Body of pancreas (tissue), 4 donors: ENCODE measurements around the gene TBRG4. TPM values are rescaled to one million over a fixed set of nuclear protein-coding genes. Genes with fewer than 3 reads are reported as not detected.

Experiments
- ATAC-seq: fragments of 150-250 bp; one replicate; pipeline ENCODE4 v1.9.1; 2016
- DNase-seq, 4 donors: peaks; one replicate each; pipeline ENCODE4 v3.0.0-alpha.2; 2019
- H3K27ac ChIP-seq, 4 donors: fragments of 200-600 bp; sonication (generic); 1 replicate in 3 of 4; 2 replicates in 1 of 4; pipeline versions ENCODE4 v1.5.1 to v1.6.1; 2016 to 2019; ENCODE audit warnings: mild to moderate bottlenecking in 1 of 4, mixed read lengths in 1 of 4, moderate library complexity in 1 of 4
- H3K27me3 ChIP-seq, 2 donors: fragments of 200-600 bp; sonication (generic); one replicate each; pipeline ENCODE4 v1.6.0; 2016; ENCODE audit warnings: mild to moderate bottlenecking in 1 of 2
- H3K36me3 ChIP-seq, 2 donors: fragments of 200-600 bp; sonication (generic); replicated peaks in 1 of 2; 2 replicates each; pipeline ENCODE4 v1.5.1; 2016; ENCODE audit warnings: low read depth in 2 of 2; ENCODE audit not compliant: insufficient read depth in 1 of 2
- H3K4me1 ChIP-seq: fragments of 200-600 bp; sonication (generic); one replicate; pipeline ENCODE4 v1.6.0; 2016
- H3K4me3 ChIP-seq, 2 donors: fragments of 200-600 bp; sonication (generic); 1 replicate in 1 of 2; 2 replicates in 1 of 2; pipeline ENCODE4 v1.5.1; 2016 to 2019
- H3K9me3 ChIP-seq, 3 donors: fragments of 200-600 bp; sonication (generic); 1 replicate in 2 of 3; 2 replicates in 1 of 3; pipeline ENCODE4 v1.5.1; 2016
- CTCF ChIP-seq, 7 experiments: fragments of 450-650 bp in 4 of 7; fragments of 200-600 bp in 3 of 7; sonication (generic) in 3 of 7; IDR thresholded peaks; one replicate each; pipeline ENCODE4 v1.5.1; 2016 to 2019; ENCODE audit warnings: antibody characterized with exemption in 7 of 7
- POLR2A ChIP-seq, 3 donors: fragments of 450-650 bp; IDR thresholded peaks; one replicate each; pipeline ENCODE4 v1.6.1; 2016; ENCODE audit warnings: antibody characterized with exemption in 3 of 3, mild to moderate bottlenecking in 2 of 3
- WGBS, 2 donors: methylation state at CpG; one replicate each; pipeline ENCODE4 v1.1.5; 2017; 5-methylcytosine and 5-hydroxymethylcytosine counted together
- intact Hi-C: fragments of 100-400 bp; cut with DNase I; formaldehyde crosslinking; loops from one replicate; pipeline ENCODE4 v1.15.1; 2023
- small RNA-seq: library from RNA; depleted of rRNA; stranded (forward); fragments of <200 nt; gene quantifications from one replicate; pipeline ENCODE3, GENCODE V24; 2016
- total RNA-seq, 2 donors: library from RNA; depleted of rRNA; stranded (reverse); fragments of >200 nt; gene quantifications; one replicate each; pipeline ENCODE4 v1.1.0, GENCODE V29; 2016

The TBRG4 gene
- total RNA-seq, 2 donors from 2014 or later, result 14.0 to 81.4 TPM

GRCh38 chr7:45054442-45054841, 57.1 kb downstream of the TBRG4 start:
- H3K9me3 ChIP-seq, result no peaks in the 10 kb centered on the region
- no peak overlapping the region for H3K4me3 ChIP-seq
- no peaks in the 10 kb centered on the region for H3K36me3 ChIP-seq
- 90 to 92% methylated on average over 3 of the region's 3 CpGs for WGBS, 2 donors
- TF ChIP-seq POLR2A (IDR thresholded peaks at IDR 0.05) (no peak), CTCF (IDR thresholded peaks at IDR 0.05) (no peak)
- no peaks in the 10 kb centered on the region for H3K4me1 ChIP-seq
- intact Hi-C loops, result no loop called here
- H3K27me3 ChIP-seq, result no peaks in the 10 kb centered on the region
- ATAC-seq (no peak), DNase-seq (no peak)
- H3K27ac ChIP-seq, result no peak overlapping the region

- H3K4me3 ChIP-seq, result no peak overlapping the region
- no peak for TF ChIP-seq POLR2A (IDR thresholded peaks at IDR 0.05)
- no peak for TF ChIP-seq CTCF (IDR thresholded peaks at IDR 0.05)
- DNase-seq, result no peak
- ATAC-seq, result no peak
- no peaks in the 10 kb centered on the region for H3K9me3 ChIP-seq
- H3K27me3 ChIP-seq, result no peaks in the 10 kb centered on the region
- no peak overlapping the region for H3K27ac ChIP-seq
- intact Hi-C loops, result no loop called here
- H3K36me3 ChIP-seq, result no peaks in the 10 kb centered on the region
- no peaks in the 10 kb centered on the region for H3K4me1 ChIP-seq
- 94 to 100% methylated on average over 5 of the region's 5 CpGs for WGBS, 2 donors
Measured at GRCh38 chr7:45053941-45054340, 57.6 kb downstream of the TBRG4 start.

- Histone ChIP-seq H3K4me3 (no peak overlapping the region), H3K9me3 (no peaks in the 10 kb centered on the region), H3K27me3 (no peaks in the 10 kb centered on the region), H3K27ac (no peak overlapping the region), H3K4me1 (no peaks in the 10 kb centered on the region), H3K36me3 (no peaks in the 10 kb centered on the region)
- DNase-seq (no peak), ATAC-seq (no peak)
- intact Hi-C loops, result no loop called here
- WGBS, 2 donors, result 74 to 75% methylated on average over 6 of the region's 6 CpGs
- TF ChIP-seq CTCF (IDR thresholded peaks at IDR 0.05), result no peak
- no peak for TF ChIP-seq POLR2A (IDR thresholded peaks at IDR 0.05)
Measured at GRCh38 chr7:45053401-45053800, 58.1 kb downstream of the TBRG4 start.

- no peak overlapping the region for H3K27ac ChIP-seq
- no peak overlapping the region for H3K4me3 ChIP-seq
- no peaks in the 10 kb centered on the region for H3K9me3 ChIP-seq
- no peak for TF ChIP-seq POLR2A (IDR thresholded peaks at IDR 0.05)
- no peak for TF ChIP-seq CTCF (IDR thresholded peaks at IDR 0.05)
- H3K4me1 ChIP-seq, result no peaks in the 10 kb centered on the region
- H3K36me3 ChIP-seq, result no peaks in the 10 kb centered on the region
- H3K27me3 ChIP-seq, result no peaks in the 10 kb centered on the region
- WGBS, 2 donors, result 79 to 88% methylated on average over 3 of the region's 3 CpGs
- intact Hi-C loops, result no loop called here
- no peak for DNase-seq
- no peak for ATAC-seq
Measured at GRCh38 chr7:45052011-45052410, 59.5 kb downstream of the TBRG4 start.

GRCh38 chr7:45050198-45050597, 61.3 kb downstream of the TBRG4 start:
- no peaks in the 10 kb centered on the region for H3K36me3 ChIP-seq
- no peak overlapping the region for H3K27ac ChIP-seq
- DNase-seq (no peak), ATAC-seq (no peak)
- no peaks in the 10 kb centered on the region for H3K9me3 ChIP-seq
- H3K4me3 ChIP-seq, result no peak overlapping the region
- intact Hi-C loops, result no loop called here
- H3K27me3 ChIP-seq, result no peaks in the 10 kb centered on the region
- no peaks in the 10 kb centered on the region for H3K4me1 ChIP-seq
- TF ChIP-seq CTCF (IDR thresholded peaks at IDR 0.05) (no peak), POLR2A (IDR thresholded peaks at IDR 0.05) (no peak)
- 83 to 94% methylated on average over 2 of the region's 2 CpGs for WGBS, 2 donors

Small RNA genes within 50 kb of the gene (small RNA-seq; reads per million reads assigned to genes)
- gene SNORA5A (8.0 reads per million, percentile 91 among the genes with 10 or more reads in this experiment), gene SNORA5B (not detected), gene SNORA5C (210 reads per million, percentile 97 among the genes with 10 or more reads in this experiment)

Other genes starting within 250 kb of the TBRG4 start
- 10 to 100 TPM; 10.5 to 10.9 TPM for gene PURB, start 226.2 kb downstream of the TBRG4 start, total RNA-seq
- gene MYO1G, start 132.7 kb downstream of the TBRG4 start, total RNA-seq, result 1 to 10 TPM; 2.3 to 3.3 TPM
- gene CCM2, start 111.5 kb downstream of the TBRG4 start, total RNA-seq, result 10 to 100 TPM; 19.4 to 22.3 TPM
- gene NACAD, start 22.7 kb downstream of the TBRG4 start, total RNA-seq, result 1 to 10 TPM in 1 of 2 donors, under 1 TPM in 1; 0.78 to 1.6 TPM
- gene RAMP3, start 46.1 kb upstream of the TBRG4 start, total RNA-seq, result 10 to 100 TPM; 14.0 to 23.1 TPM